Trophoblast cell (in vitro differentiated cells and primary cell): ENCODE measurements around the gene HECW1.

Source experiments
- DNase-seq, 2 donors: peaks; one replicate each; pipeline ENCODE4 v3.0.0-alpha.2; 2016
- H2AFZ ChIP-seq: 2 replicates; pipeline ENCODE4 v1.6.1; 2013; ENCODE audit warnings: low read length, moderate library complexity, mild to moderate bottlenecking; ENCODE audit not compliant: insufficient read depth, poor library complexity
- H2AK5ac ChIP-seq: 2 replicates; pipeline ENCODE4 v1.6.1; 2013; ENCODE audit warnings: mild to moderate bottlenecking, low read length
- H2BK120ac ChIP-seq: 2 replicates; pipeline ENCODE4 v1.6.1; 2013; ENCODE audit warnings: low read length, mild to moderate bottlenecking, moderate library complexity; ENCODE audit not compliant: insufficient read depth, poor library complexity
- H2BK12ac ChIP-seq: 2 replicates; pipeline ENCODE4 v1.6.1; 2013; ENCODE audit warnings: mild to moderate bottlenecking, low read length, moderate library complexity
- H2BK5ac ChIP-seq: 2 replicates; pipeline ENCODE4 v1.6.1; 2013; ENCODE audit warnings: low read length, low read depth, moderate library complexity, mild to moderate bottlenecking; ENCODE audit not compliant: poor library complexity
- H3K14ac ChIP-seq: 2 replicates; pipeline ENCODE4 v1.6.1; 2013; ENCODE audit warnings: mild to moderate bottlenecking, low read length
- H3K18ac ChIP-seq: 2 replicates; pipeline ENCODE4 v1.6.1; 2013; ENCODE audit warnings: mild to moderate bottlenecking, low read length
- H3K23ac ChIP-seq: 2 replicates; pipeline ENCODE4 v1.6.1; 2013; ENCODE audit warnings: low read length
- H3K27ac ChIP-seq: 2 replicates; pipeline ENCODE4 v1.5.1; 2013; ENCODE audit warnings: low read depth, mild to moderate bottlenecking, inconsistent platforms, low read length, moderate library complexity
- H3K27me3 ChIP-seq: 2 replicates; pipeline ENCODE4 v1.6.1; 2013; ENCODE audit warnings: inconsistent platforms, mild to moderate bottlenecking, low read length, moderate library complexity; ENCODE audit not compliant: insufficient read depth
- H3K36me3 ChIP-seq, 2 experiments: 1 replicate in 1 of 2; 2 replicates in 1 of 2; pipeline ENCODE4 v1.6.1; 2013; ENCODE audit warnings: low read length in 2 of 2, mild to moderate bottlenecking in 2 of 2, moderate library complexity in 1 of 2; ENCODE audit not compliant: insufficient read depth in 2 of 2, control insufficient read depth in 1 of 2
- H3K4ac ChIP-seq: 2 replicates; pipeline ENCODE4 v1.6.1; 2013; ENCODE audit warnings: low read depth, mild to moderate bottlenecking, low read length, moderate library complexity
- H3K4me1 ChIP-seq, 2 experiments: 1 replicate in 1 of 2; 2 replicates in 1 of 2; pipeline ENCODE4 v1.6.1; 2013; ENCODE audit warnings: low read length in 2 of 2, mild to moderate bottlenecking in 2 of 2, moderate library complexity in 1 of 2; ENCODE audit not compliant: insufficient read depth in 2 of 2, control insufficient read depth in 1 of 2
- H3K4me2 ChIP-seq: 2 replicates; pipeline ENCODE4 v1.6.1; 2013; ENCODE audit warnings: inconsistent platforms, mild to moderate bottlenecking, low read length, moderate library complexity
- H3K4me3 ChIP-seq: 2 replicates; pipeline ENCODE4 v1.5.1; 2013; ENCODE audit warnings: mild to moderate bottlenecking, low read depth, low read length, inconsistent platforms
- H3K79me1 ChIP-seq: one replicate; pipeline ENCODE4 v1.6.1; 2013; ENCODE audit warnings: low read length
- H3K79me2 ChIP-seq: 2 replicates; pipeline ENCODE4 v1.6.1; 2013; ENCODE audit warnings: low read length, mild to moderate bottlenecking; ENCODE audit not compliant: control insufficient read depth, insufficient read depth, poor library complexity
- H3K9ac ChIP-seq: 2 replicates; pipeline ENCODE4 v1.6.1; 2013; ENCODE audit warnings: mild to moderate bottlenecking, low read length
- H3K9me3 ChIP-seq: 2 replicates; pipeline ENCODE4 v1.6.1; 2013; ENCODE audit warnings: low read depth, mild to moderate bottlenecking, control low read depth, inconsistent platforms, low read length; ENCODE audit not compliant: insufficient read depth
- H4K12ac ChIP-seq: 2 replicates; pipeline ENCODE4 v1.6.1; 2013; ENCODE audit warnings: low read depth, mild to moderate bottlenecking, low read length, moderate library complexity
- H4K8ac ChIP-seq: 2 replicates; pipeline ENCODE4 v1.6.1; 2013; ENCODE audit warnings: low read depth, mild to moderate bottlenecking, low read length, moderate library complexity
- H4K91ac ChIP-seq: one replicate; pipeline ENCODE4 v1.6.1; 2013; ENCODE audit warnings: low read depth, mild to moderate bottlenecking, low read length, moderate library complexity
- WGBS: extraction: QIAGEN DNeasy Blood & Tissue Kit; methylation state at CpG from one replicate; pipeline ENCODE4 v1.1.7; 2013; ENCODE audit warnings: missing lambda C conversion rate; ENCODE audit not compliant: insufficient read length, insufficient coverage; ENCODE audit errors: extremely low coverage; 5-methylcytosine and 5-hydroxymethylcytosine counted together

The HECW1 gene

DNA sequence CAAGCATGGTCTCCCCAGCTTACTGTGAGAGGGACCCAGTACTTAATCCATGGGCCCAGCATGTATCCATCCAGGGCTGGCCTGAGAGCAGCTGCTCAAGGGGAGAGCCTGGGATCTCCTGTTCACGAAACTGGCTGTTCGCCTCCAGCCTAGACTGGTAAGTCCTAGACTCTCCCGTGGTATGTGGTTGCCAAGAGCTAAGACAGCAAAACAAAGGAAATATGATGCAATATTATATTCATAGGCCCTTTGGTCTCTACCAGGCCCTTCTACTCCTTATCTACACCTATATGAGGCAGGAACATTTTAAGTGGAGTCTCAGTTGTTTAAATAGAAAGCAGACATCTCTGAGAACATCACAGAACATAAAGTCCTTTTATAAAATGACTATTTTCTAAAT is 441.6 kb downstream of the HECW1 start:
- no peak overlapping the region for H2AFZ ChIP-seq
- H3K4ac ChIP-seq, result no peak overlapping the region
- no peak overlapping the region for H3K23ac ChIP-seq
- H3K4me3 ChIP-seq, result no peak overlapping the region
- no peaks in the 10 kb centered on the region for H3K9me3 ChIP-seq
- no peak overlapping the region for H3K27ac ChIP-seq
- no peak overlapping the region for H4K91ac ChIP-seq
- H2BK12ac ChIP-seq, result no peak overlapping the region
- no peak overlapping the region for H2BK5ac ChIP-seq
- H2AK5ac ChIP-seq, result no peak overlapping the region
- H4K8ac ChIP-seq, result no peak overlapping the region
- no peak overlapping the region for H2BK120ac ChIP-seq
- no peak overlapping the region for H3K4me2 ChIP-seq
- H3K18ac ChIP-seq, result no peak overlapping the region
- WGBS, result no CpG with 5 or more reads among the region's 3 CpGs
- H3K14ac ChIP-seq, result no peak overlapping the region
- no peak overlapping the region for H3K9ac ChIP-seq
- H3K4me1 ChIP-seq, result no peaks in the 10 kb centered on the region
- H3K79me2 ChIP-seq, result no peaks in the 10 kb centered on the region
- H4K12ac ChIP-seq, result no peak overlapping the region
- DNase-seq, result peak; percentile 88 to 94
- no peaks in the 10 kb centered on the region for H3K27me3 ChIP-seq
- no peaks in the 10 kb centered on the region for H3K79me1 ChIP-seq
- H3K36me3 ChIP-seq, result no peaks in the 10 kb centered on the region

DNA sequence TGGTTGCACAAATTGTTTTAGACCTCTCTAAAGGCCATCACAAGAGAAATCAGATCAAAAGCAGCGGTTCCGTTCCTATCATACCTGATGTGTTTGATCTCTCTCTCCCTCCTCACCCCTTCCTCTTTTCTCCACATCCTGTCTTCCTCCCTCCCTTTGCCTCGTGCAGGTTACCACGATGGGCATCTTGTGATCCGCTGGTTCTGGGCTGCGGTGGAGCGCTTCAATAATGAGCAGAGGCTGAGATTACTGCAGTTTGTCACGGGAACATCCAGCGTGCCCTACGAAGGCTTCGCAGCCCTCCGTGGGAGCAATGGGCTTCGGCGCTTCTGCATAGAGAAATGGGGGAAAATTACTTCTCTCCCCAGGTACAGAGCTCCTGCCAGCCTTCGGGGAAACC is 442.0 kb downstream of the HECW1 start:
- H3K9ac ChIP-seq, result no peak overlapping the region
- no CpG with 5 or more reads among the region's 15 CpGs for WGBS
- DNase-seq, result no peak
- no peak overlapping the region for H3K4me3 ChIP-seq
- H3K23ac ChIP-seq, result no peak overlapping the region
- no peak overlapping the region for H2BK5ac ChIP-seq
- no peaks in the 10 kb centered on the region for H3K4me1 ChIP-seq
- H3K79me1 ChIP-seq, result no peaks in the 10 kb centered on the region
- no peak overlapping the region for H3K14ac ChIP-seq
- no peak overlapping the region for H3K27ac ChIP-seq
- H4K12ac ChIP-seq, result no peak overlapping the region
- H4K8ac ChIP-seq, result no peak overlapping the region
- no peak overlapping the region for H3K18ac ChIP-seq
- no peak overlapping the region for H2AK5ac ChIP-seq
- no peak overlapping the region for H2BK12ac ChIP-seq
- H3K4ac ChIP-seq, result no peak overlapping the region
- no peaks in the 10 kb centered on the region for H3K79me2 ChIP-seq
- H2BK120ac ChIP-seq, result no peak overlapping the region
- H3K4me2 ChIP-seq, result no peak overlapping the region
- peaks cover under 1% of the 10 kb centered on the region for H3K9me3 ChIP-seq
- no peak overlapping the region for H4K91ac ChIP-seq
- no peak overlapping the region for H2AFZ ChIP-seq
- H3K36me3 ChIP-seq, result no peaks in the 10 kb centered on the region
- H3K27me3 ChIP-seq, result no peaks in the 10 kb centered on the region

DNA sequence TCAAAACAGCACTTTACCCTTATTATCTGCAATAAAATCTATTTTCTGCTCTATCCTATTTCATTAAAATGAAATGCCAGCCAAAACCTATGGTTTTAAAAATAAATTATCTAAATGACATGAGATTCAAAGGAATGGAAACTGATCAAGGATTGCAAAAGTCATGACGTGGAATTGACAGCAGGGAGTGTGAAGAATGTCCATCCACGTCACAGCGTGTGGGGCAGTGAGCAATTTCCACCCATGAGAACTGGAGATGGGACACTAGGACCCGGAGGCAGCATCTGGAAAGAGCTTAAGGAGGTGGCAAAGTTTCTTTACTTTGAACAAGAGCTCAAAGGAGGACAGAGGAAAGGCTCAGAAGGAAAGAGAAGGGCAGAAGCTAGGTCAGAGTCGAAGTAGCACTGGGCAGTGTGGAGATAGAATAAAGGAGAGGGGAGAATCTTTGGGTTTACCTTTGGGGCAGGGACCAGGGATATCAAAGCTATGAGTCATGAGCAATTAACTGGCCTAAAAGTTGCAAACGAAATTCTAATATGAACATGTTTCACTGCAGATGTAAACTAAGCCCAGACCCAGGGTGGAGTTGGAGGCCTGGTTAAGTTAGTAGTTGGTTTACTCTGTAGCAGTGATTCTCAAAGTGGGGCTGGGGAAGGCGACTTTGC is 445.5 kb downstream of the HECW1 start:
- no peak overlapping the region for H3K4me3 ChIP-seq
- no peak overlapping the region for H3K14ac ChIP-seq
- WGBS, result no CpG with 5 or more reads among the region's 7 CpGs
- no peak overlapping the region for H4K91ac ChIP-seq
- H2BK12ac ChIP-seq, result no peak overlapping the region
- H3K27ac ChIP-seq, result no peak overlapping the region
- no peak overlapping the region for H3K4ac ChIP-seq
- no peaks in the 10 kb centered on the region for H3K79me2 ChIP-seq
- no peaks in the 10 kb centered on the region for H3K4me1 ChIP-seq
- no peak overlapping the region for H3K4me2 ChIP-seq
- no peaks in the 10 kb centered on the region for H3K36me3 ChIP-seq
- H3K9ac ChIP-seq, result peak overlapping the region; percentile 23
- H3K23ac ChIP-seq, result no peak overlapping the region
- no peak overlapping the region for H4K12ac ChIP-seq
- no peak overlapping the region for H4K8ac ChIP-seq
- H2BK120ac ChIP-seq, result no peak overlapping the region
- no peak overlapping the region for H2AK5ac ChIP-seq
- H2BK5ac ChIP-seq, result no peak overlapping the region
- H2AFZ ChIP-seq, result no peak overlapping the region
- no peaks in the 10 kb centered on the region for H3K27me3 ChIP-seq
- H3K79me1 ChIP-seq, result no peaks in the 10 kb centered on the region
- peaks cover 2% of the 10 kb centered on the region for H3K9me3 ChIP-seq
- no peak overlapping the region for H3K18ac ChIP-seq
- DNase-seq, result peak in 1 of 2 donors; percentile 27

DNA sequence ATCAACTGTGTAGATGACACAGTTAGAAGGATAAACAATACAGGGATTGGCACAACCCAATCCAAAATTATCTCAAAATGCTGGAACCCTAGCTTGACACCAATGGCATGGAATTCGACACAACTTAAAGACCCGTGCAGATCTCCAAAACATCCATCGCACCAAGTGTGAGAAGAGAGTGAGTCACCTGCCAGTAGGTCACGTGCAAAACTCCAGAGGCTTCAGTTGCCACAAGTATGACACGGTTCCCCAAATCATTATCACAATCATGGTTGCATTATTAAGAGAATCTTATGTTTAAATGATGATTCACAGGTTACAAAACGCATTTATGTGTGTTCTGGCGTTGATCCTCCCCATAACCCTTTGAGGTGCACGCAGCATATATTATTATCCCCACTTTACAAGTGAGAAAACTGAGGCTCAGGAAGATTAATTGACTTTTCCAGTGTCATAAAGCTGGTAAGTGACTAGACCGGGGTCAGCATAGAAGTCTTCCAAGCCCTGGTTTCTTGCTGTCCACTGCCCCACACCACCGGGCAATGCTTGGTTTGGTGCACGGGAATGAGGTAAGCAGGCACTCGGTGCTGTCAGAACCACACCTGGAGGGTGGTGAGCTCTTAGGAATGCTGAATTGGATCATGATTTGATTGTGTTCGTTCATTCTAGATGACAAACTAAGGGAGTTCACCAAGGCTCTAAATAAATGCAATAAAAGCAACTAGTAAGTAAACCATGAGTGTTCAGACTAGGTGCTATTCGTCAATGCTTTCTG is 446.9 kb downstream of the HECW1 start:
- no peak overlapping the region for H2AFZ ChIP-seq
- no peaks in the 10 kb centered on the region for H3K36me3 ChIP-seq
- no CpG with 5 or more reads among the region's 14 CpGs for WGBS
- H3K18ac ChIP-seq, result no peak overlapping the region
- no peaks in the 10 kb centered on the region for H3K27me3 ChIP-seq
- no peak overlapping the region for H2BK12ac ChIP-seq
- no peaks in the 10 kb centered on the region for H3K4me1 ChIP-seq
- H4K91ac ChIP-seq, result no peak overlapping the region
- H4K8ac ChIP-seq, result no peak overlapping the region
- no peaks in the 10 kb centered on the region for H3K79me1 ChIP-seq
- no peak overlapping the region for H3K27ac ChIP-seq
- H3K23ac ChIP-seq, result no peak overlapping the region
- H3K4me3 ChIP-seq, result no peak overlapping the region
- H4K12ac ChIP-seq, result no peak overlapping the region
- H3K79me2 ChIP-seq, result no peaks in the 10 kb centered on the region
- H2AK5ac ChIP-seq, result no peak overlapping the region
- H3K4me2 ChIP-seq, result no peak overlapping the region
- H2BK120ac ChIP-seq, result no peak overlapping the region
- H3K14ac ChIP-seq, result no peak overlapping the region
- H3K9me3 ChIP-seq, result peaks cover 2% of the 10 kb centered on the region
- H2BK5ac ChIP-seq, result no peak overlapping the region
- no peak overlapping the region for H3K4ac ChIP-seq
- no peak overlapping the region for H3K9ac ChIP-seq
- DNase-seq, result peak; percentile 24 to 45
